ACHN (cell line): Measurements from ENCODE around the gene BOD1L1.
A peak's percentile ranks its signal among the peaks of the same experiment; 100 is the strongest.

Experiments used
- DNase-seq: peaks from one replicate; pipeline ENCODE4 v3.0.0-alpha.2; 2015
- in situ Hi-C: cut with HindIII; loops from 2 replicates; pipeline ENCODE4 v1.10.0; 2017; ENCODE audit warnings: low sequenced_read_pairs, low pct_ligation_motif_present, low pct_unique_long_range_greater_than_20kb

Gene BOD1L1

DNA sequence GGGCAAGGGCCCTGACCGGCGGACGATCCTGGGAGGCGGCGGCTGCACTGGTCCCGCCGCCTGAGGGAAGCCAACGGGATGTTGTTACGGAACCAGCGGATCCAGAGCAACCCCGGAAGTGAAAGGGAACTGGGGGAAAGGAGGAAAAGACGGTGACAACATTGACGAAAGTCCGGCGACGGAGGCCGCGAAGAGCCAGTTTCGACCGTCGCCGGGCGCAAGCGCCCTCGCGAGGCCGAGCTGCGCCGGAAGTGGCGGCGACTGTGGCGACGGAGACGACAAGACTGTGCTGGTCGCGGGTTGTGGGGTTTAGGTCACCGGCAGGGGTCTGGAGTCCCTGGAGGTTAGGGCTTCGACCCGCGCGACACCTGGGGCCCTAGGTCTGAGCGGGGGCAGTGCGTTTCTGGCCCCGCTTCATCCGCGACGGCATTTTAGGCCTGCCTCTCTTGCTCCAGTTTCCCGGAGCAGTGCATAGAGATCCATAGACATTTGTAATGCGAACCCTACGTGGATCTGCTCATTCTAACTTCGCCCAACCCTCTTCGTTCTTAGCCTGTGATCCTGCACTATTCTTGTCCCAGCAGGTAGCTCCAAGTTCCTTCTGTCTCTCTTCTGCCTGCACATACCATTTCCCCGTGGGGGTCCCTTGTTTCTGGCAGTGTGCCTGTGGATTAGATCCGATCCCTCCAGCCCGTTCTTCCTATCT, at the start of gene BOD1L1:
Gene BOD1L1, minus strand, starts transcription at position 120 of the 706 bp plus-strand sequence. CDS start 138 bp downstream, outside the sequence.
- in situ Hi-C loops: no loop called here

DNA sequence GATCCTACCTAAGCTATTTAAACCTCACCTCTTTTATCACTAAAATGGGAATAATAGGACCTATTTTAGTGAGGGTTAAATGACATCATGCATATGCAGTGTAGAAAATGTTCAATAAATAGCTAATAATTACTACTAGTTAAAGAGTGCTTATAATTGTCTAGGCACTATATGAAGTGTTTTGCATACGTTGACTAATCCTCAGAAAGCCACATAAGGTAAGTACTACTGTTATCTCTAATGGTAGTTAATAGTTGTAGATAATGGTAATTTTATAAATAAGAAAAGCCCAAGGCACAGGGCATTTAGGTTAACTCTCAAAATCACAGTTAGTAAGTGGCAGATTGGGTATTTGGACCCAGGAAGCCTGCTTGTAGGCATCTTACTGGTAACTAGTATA, 47.4 kb upstream of the BOD1L1 start:
- no peak for DNase-seq
- in situ Hi-C loops: no loop called here

More for the DNA sequence above, at the start of gene BOD1L1:
- DNase-seq: peak; percentile 83

DNA sequence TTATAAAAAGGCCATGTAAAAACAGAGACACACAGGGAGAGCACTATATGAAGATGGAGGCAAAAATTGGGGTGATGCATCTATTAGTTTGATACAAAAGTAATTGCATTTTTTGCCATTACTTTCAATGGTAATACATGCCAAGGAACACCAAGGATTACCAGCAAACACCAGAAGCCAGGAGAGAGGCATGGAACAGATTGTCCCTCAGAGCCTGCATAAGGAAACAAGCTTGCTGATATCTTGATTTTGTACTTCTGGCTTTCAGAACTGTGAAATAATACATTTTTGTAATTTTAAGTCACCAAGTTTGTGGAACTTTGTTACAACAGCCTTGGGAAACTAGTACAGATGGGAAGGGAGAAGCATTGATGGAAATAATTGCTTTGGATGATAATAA, 45.6 kb upstream of the BOD1L1 start:
- no peak for DNase-seq
- in situ Hi-C loops: no loop called here

DNA sequence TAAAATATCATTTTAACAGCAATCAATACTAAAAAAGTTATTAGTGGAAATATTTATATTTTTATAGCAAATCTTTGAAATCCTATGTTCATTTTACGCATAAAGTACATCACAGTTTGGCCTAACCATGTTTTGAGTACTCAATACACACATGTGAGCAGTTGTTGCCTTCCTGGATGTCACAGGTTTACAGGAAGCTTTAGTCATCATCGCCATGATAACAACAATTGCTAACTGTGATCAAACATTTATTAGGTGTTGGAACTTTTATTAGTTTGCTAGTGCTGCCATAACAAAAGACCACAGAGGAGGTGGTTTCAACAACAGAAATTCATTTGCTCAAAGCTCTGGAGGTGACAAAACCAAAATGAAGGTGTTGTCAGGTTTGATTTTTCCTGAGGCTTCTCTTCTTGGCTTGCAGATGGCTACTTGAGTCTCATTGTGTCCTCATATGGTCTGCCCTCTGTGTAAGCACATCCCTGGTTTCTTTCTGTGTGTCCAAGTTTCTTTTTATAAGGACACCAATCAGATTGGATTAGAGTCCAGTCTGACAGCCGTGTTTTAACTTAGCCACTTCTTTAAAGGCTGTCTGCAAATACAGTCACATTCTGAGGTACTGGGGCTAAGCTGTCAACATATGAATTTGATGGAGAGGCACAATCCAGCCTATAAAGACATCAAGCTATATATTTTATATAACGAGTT, 43.1 kb upstream of the BOD1L1 start:
- in situ Hi-C loops: no loop called here
- DNase-seq: no peak

DNA sequence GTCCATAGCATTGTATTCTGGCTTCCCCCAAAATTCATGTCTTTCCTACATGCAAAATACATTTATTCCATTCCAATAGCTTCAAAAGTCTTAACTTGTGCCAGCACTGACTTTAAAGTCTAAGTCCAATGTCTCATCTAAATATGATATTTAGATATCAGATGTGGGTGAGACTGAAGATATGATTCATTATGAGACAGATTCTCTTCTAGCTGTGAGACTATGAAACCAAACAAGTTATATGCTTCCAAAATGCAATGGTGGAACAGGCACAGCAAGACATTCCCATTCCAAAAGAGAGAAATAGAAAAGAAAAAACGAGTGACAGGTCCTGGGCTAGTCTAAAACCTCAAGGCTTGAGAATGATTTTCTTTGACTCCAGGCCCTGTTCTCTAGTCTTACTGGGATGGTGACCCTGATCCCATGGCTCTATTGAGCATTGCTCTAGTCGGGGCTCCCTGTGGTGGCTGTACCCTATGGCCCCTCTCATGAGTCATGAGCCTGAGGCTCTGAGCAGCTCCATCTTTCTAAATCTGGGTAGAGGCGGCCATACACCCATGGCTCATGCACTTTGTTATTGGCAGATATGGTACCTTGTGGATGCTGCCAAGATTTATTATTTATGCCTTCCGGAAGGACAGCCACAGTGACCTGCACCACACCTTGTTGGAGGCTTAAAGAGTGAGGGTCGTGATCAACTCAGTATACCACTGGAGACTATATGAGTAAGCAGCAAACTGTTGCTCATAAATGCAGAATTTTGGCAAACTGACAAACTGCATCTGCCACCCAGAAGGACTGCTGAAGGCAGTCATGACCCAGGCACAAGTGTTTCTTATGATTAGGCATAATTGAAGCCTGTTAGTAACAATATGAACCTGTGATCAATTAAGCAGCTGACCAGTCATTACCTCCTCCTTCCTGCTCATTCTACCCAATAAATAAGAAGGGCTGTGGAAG, 38.5 kb upstream of the BOD1L1 start:
- no peak for DNase-seq
- in situ Hi-C loops: no loop called here

DNA sequence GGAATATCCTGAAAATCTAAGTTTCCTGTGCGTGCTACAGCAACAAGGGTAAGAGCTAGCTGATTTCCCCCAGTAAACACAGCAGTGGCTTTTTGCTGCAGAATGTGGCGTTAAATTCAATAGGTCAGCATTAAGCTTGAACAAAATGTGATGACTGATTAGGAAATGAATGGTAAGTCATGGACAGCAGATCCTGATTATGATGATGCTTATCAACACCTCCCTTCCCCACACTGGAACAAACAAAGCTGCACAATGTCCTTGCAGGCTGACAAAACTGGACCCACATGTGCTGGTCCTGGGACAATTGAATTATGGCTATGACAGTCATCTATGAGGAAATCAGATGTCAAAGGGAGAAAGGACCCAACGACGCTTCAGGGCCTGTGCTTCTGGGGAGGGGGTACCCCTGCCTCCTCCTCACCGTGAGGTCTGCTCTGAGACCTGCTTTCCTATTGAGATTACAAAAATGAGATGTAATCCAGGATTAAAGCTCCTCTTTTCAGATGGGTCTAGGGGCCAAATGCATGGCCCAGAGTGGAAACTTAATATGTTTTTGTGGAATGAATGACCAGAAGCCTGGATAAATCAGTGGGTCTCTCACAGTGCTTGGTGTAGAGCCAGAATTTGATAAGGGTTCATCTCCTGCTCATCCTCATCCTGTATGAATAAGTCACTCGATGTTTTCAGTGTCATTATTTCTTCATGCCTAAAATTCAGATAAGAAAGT, 32.0 kb upstream of the BOD1L1 start:
- no peak for DNase-seq
- in situ Hi-C loops: no loop called here

DNA sequence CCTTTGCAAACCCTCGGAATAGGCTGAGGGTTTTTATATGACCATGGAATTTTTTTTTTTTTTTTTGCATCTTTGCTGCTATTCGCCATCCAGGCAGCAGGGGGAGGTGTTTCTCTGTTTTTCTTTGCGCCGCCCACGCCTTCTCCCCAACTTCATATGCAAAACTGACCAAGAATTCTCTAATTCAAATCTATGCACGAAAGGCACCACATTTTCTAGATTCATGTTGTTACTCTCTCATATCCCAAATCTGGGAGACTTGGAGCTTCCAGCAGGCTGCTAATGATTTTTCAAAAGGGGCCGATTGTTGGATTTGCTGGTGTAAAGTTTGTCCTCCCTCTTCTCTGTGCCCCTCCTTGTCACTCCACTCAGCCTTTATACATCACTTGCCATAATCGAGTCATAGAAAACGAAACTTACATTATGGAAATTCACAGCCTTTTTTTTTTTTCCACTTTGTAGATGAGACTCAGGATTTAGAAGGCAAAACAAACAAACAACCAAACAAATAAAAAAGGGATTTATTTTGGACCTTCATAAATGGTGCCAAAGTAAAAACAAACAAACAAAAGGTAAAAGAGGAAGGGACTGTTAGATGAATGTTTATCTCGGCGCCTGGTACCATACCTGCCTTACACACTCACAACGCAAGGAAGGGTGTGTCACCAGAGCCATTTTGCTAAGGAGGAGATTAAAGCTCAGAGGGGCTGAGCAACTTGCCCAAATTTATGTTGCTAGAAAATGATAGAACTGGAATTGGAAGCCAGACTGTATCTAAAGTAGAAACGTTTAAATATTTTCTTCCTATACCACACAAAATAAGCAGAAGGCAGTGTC, 29.3 kb upstream of the BOD1L1 start:
- in situ Hi-C loops: no loop called here
- peak; percentile 30 for DNase-seq

DNA sequence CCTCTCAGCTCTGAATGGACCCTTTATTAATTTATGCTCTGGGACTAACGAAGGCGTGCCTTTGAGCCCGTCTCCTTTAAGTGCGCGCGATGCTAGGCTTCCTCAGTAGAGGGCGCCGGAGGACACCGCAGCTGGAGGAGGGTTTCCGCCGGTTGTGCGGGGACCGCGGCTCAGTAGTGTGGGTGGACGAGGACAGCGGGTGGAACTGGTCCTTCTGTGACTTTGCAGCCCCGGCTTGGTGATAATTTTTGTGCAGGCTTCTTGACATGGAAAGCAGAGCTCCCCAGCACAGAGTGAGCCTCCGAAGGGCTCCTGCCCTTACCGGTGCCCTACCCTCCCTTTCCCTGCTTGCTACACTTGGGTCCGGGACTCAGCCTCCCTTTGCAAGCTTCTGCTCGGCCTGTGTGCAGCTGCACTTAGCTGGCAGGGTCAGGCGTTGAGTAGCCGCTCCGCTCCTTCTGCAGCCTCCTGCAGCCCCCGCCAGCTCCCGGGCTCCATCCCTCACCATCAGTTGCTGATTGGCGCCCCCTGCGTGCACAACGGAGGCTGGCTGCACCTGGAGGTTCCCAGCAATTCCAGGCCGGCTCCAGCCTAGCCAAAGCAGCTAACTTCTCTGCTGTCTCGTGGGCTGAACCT, 26.8 kb upstream of the BOD1L1 start:
- in situ Hi-C loops: no loop called here
- DNase-seq: no peak

DNA sequence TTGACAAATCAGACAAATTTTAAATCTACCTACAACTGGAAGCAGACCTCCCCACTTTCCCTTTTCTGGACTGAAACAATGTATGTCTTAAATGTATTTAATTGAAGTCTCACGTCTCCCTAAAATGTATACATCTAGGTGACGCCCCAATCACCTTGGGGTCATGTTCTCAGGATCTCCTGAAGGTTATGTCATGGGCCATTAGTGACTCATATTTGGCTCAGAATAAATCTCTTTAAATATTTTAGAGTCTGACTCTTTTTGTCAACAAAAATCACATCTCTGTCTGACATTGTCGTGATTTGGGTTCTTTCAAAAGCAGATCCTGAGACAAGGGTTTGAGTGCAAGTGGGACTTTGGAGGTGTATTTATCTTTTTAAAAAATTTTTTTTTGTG, 26.2 kb upstream of the BOD1L1 start:
- in situ Hi-C loops: no loop called here
- DNase-seq: no peak

DNA sequence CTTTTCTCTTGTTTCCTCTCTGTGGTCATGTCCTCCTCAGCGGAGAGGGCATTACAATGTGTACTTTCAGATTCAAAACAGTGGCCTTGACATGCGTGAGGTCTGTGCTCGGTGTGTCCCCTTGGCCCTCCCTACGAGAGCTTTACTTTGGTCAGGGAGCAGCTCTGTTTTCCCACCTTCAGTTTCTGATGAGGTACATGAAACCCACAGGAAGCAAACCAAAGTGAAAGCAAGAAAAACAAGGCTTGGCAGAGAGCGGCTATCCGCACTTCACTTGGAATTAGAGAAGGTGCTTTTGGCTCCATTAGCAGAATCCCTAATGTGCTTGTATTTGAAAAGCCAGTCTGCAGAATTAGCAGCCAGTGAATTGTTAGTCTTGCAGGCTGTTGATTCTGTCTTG, 19.5 kb upstream of the BOD1L1 start:
- no peak for DNase-seq
- in situ Hi-C loops: no loop called here

DNA sequence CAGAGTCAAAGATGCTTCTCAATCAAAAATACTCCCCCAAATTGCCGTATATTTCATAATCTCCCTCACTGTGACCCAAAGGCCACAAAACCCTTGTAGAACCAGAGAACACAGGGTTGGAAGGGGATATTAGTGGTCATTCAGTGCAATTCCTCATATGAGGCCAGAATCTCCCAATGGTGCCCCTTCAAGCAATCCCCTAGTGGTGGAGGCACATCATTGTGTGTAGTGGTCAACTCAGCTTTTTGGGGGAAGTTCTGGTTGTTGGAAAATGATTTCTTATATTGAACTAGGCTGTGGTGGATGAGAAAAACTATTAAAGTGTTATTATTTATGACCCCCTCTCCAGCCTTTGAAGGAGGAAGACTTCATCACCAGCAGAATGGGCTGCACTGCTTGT, 17.6 kb upstream of the BOD1L1 start:
- in situ Hi-C loops: no loop called here
- no peak for DNase-seq

DNA sequence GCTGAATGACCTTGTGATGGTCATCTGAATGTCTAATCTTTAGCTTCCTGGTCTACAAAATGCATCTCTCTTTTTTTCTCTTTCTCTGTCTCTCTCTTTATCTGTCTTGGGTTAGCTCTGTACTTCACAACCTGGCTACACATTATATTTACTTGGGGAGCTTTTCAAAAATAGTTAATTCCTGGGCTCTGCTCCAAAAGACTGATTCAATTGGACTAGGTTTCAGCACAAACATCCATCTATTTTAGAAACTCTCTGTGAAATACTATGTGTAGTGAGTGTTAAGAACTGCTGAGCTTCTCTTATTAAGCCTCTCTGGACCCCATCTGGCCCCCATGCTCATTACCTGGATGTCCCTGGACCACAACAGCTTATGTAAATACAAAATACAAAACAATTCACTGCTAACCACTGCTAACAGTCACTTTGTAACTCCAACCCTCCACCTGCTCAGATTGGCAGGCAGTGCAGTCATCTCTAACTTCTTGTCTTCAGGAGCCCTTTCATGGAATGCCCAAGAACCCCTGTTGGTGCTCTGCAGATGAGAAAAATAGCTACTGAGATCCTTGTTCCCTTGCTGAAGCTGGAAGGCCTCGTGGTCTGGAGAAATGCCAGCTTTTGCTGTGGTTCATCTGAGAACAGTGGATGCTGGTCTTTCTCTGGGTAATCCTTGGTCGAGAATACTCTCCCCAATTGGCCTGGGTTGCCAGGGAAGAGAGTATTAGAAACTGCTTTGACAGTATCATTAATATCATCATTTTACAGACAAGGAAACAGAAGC, 14.8 kb upstream of the BOD1L1 start:
- DNase-seq: no peak
- in situ Hi-C loops: no loop called here

DNA sequence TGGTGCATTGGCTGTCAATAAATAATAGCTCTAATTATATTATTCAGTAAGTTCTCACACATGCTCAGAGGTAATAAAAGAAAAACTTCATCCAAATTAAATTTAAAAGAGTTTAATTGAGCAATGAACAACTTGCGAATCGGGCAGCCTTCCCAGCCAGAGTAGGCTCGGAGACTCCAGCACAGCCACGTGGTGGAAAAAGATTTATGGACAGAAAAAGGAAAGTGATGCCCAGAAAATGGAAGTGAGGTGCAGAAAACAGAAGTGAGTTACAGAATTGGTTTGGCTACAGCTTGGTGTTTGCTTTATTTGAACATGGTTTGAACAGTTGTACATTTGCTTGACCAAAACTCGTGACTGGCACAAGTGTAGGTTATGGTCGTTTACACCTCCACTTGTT, 13.6 kb upstream of the BOD1L1 start:
- no peak for DNase-seq
- in situ Hi-C loops: no loop called here

DNA sequence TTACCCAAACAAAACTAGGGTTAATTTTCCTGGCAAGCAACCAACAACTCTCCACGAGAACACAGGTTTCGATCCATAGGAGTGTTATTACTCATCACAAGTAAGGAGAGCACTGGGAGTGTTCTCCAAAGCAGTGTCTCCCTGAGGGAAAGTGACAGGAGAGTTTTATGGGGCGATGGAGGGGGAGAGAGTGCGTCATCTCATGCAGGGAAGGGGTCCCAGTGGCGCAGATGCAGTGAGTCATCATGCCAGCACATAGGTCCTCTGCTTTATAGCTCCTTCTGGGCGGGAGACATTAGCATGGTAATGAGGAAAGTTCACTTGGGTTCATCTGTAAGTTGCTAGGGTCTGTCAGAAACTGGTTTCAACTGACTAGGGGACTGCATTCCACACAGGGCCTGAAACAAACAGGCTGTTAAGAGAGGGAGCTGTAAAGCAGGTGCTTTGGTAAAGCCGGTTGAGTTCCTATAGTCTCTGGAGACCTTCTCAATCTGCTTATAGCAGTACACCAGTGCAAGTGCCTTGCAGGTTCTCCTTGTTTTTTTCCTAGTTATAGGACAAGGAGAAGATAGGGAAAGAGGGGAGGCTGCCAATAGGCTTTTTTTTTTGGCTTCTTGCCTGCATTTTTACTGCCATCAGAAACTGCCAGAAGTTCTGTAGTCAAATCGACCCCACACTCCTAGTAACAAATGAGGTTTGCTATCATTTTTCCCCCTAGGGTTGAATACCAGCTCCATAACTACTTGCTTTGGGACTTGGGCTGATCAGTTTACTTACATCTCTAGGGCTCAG, 12.8 kb upstream of the BOD1L1 start:
- in situ Hi-C loops: no loop called here
- DNase-seq: no peak

DNA sequence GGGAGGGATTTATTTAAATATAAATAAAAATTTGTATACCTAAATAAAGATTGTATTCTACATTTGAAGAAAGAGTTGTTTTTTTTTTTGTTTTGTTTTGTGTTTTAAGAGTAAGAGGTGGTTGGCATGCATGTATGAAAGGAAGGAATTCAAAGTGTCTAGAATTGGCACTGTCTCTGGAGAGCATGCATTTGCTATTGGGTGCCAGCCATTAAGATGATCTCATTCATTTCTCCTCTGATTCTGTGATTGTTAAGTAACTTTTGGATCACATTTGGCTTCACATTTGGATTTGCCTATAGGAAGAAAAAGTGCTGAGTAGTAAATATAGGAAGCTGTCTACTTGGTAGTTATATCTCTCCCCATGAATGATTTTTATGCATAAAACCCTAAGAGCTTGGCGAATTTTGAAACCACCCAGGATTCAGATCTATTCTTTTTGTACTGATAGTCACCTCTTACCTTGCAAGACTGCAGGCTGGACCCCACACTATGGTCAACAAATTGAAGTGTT, 7.8 kb upstream of the BOD1L1 start:
- no peak for DNase-seq
- in situ Hi-C loops: no loop called here

DNA sequence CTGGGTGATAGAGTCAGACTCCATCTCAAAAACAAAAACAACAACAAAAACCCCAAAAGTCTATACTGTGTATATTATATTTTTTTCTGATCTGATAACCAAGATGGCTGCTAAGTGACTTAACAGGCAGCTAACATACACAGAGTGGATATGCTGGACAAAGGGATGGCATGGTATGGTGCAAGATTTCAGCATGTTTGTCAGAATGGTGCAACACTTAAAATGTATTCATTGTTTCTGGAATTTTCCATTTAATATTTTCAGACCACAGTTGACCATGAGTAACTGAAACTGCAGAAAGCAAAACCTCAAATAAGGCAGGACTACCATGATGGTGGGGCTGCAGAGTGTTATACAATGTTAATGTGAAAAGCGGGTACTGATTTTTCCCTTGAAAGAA, 6.1 kb upstream of the BOD1L1 start:
- in situ Hi-C loops: no loop called here
- DNase-seq: no peak
